ENCODE data around the gene ZNF507.

ZNF507 gene

GRCh38 chr19:32349724-32350470, 4.5 kb downstream of the ZNF507 start:
- DNase-seq, result no peak
- Histone ChIP-seq H3K4me3 (no peak overlapping the region), H3K36me3 (peaks cover 20 to 32% (median 31%) of the 10 kb centered on the region in 3 donors), H3K27me3 (no peaks in the 10 kb centered on the region), H3K9me3 (no peaks in the 10 kb centered on the region), H3K27ac (peak overlapping the region; percentile 76 to 83), H3K4me1 (peaks cover 0 to 66% (median 36%) of the 10 kb centered on the region in 4 donors)
- TF ChIP-seq, protein P1, sequence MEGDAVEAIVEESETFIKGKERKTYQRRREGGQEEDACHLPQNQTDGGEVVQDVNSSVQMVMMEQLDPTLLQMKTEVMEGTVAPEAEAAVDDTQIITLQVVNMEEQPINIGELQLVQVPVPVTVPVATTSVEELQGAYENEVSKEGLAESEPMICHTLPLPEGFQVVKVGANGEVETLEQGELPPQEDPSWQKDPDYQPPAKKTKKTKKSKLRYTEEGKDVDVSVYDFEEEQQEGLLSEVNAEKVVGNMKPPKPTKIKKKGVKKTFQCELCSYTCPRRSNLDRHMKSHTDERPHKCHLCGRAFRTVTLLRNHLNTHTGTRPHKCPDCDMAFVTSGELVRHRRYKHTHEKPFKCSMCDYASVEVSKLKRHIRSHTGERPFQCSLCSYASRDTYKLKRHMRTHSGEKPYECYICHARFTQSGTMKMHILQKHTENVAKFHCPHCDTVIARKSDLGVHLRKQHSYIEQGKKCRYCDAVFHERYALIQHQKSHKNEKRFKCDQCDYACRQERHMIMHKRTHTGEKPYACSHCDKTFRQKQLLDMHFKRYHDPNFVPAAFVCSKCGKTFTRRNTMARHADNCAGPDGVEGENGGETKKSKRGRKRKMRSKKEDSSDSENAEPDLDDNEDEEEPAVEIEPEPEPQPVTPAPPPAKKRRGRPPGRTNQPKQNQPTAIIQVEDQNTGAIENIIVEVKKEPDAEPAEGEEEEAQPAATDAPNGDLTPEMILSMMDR (IDR thresholded peaks at IDR 0.05), result no peak
- intact Hi-C loops (cut with DNase I; ENCODE audit: low total_unique reads), result loop anchor here (10.0 kb wide), 1 partner anchor 325 kb away; the partner anchor contains the start of genes ANKRD27 and RGS9BP

GRCh38 chr19:32350471-32350865, 5.1 kb downstream of the ZNF507 start:
- Histone ChIP-seq H3K27me3 (no peaks in the 10 kb centered on the region), H3K4me3 (no peak overlapping the region), H3K4me1 (peaks cover 0 to 66% (median 36%) of the 10 kb centered on the region in 4 donors), H3K36me3 (peaks cover 26 to 37% (median 34%) of the 10 kb centered on the region in 3 donors), H3K9me3 (no peaks in the 10 kb centered on the region), H3K27ac (peak overlapping the region; percentile 76 to 83)
- intact Hi-C loops (cut with DNase I; ENCODE audit: low total_unique reads), result no loop called here
- TF ChIP-seq, protein P1 (IDR thresholded peaks at IDR 0.05), result no peak
- DNase-seq, result no peak

DNA sequence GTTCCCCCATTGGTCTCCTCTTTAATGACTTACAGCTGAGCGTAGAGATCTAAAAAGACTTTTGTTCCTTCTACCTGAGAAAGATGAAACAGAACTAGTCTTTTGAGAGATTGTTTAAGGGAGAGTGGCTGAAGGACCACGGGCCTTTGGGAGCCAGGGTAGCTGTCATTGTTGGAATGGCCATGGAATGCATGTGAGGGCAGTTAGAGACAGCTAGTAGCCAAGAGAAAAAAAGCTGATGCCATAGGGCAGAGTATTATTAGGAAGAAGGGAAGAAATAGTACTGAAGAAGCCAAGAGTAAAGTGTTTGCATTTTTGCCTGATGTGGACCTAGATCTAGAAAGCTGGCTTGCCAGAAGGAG, 5.6 kb downstream of the ZNF507 start:
- peaks cover 0 to 70% (median 36%) of the 10 kb centered on the region in 4 donors for H3K4me1 ChIP-seq
- peaks cover 28 to 42% (median 39%) of the 10 kb centered on the region in 3 donors for H3K36me3 ChIP-seq
- peak overlapping the region; percentile 76 to 83 for H3K27ac ChIP-seq
- no peaks in the 10 kb centered on the region for H3K9me3 ChIP-seq
- peak overlapping the region in 1 of 2 donors; percentile 10 for H3K4me3 ChIP-seq
- H3K27me3 ChIP-seq, result no peaks in the 10 kb centered on the region
- TF ChIP-seq, protein P1 (IDR thresholded peaks at IDR 0.05), result no peak
- intact Hi-C loops (cut with DNase I; ENCODE audit: low total_unique reads), result no loop called here
- no peak for DNase-seq

- no peaks in the 10 kb centered on the region for H3K9me3 ChIP-seq
- TF ChIP-seq, protein P1 (IDR thresholded peaks at IDR 0.05), result no peak
- intact Hi-C loops (cut with DNase I; ENCODE audit: low total_unique reads), result no loop called here
- H3K27ac ChIP-seq, result peak overlapping the region; percentile 76 to 83
- H3K4me1 ChIP-seq, result peaks cover 0 to 62% (median 30%) of the 10 kb centered on the region in 4 donors
- DNase-seq, result no peak
- peaks cover 37 to 55% (median 51%) of the 10 kb centered on the region in 3 donors for H3K36me3 ChIP-seq
- H3K4me3 ChIP-seq, result no peak overlapping the region
- H3K27me3 ChIP-seq, result no peaks in the 10 kb centered on the region
These were observed 6.8 kb downstream of the ZNF507 start for GRCh38 chr19:32352241-32352630.

DNA sequence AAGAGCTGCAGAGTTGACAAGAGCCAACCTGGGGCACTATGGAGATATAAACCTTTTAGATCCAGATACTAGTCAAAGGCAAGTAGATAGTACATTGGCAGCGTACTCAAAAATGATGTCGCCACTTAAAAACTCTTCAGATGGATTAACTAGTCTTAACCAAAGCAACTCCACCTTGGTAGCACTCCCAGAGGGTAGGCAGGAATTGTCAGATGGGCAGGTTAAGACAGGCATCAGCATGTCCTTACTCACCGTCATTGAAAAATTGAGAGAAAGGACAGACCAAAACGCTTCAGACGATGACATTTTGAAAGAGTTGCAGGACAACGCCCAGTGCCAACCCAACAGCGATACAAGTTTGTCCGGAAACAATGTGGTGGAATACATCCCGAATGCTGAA, 8.9 kb downstream of the ZNF507 start:
- Histone ChIP-seq H3K4me3 (no peak overlapping the region), H3K36me3 (peaks cover 48 to 65% (median 55%) of the 10 kb centered on the region in 3 donors)
- intact Hi-C loops (cut with DNase I; ENCODE audit: low total_unique reads), result no loop called here

More for the DNA sequence above, 8.9 kb downstream of the ZNF507 start:
- no peaks in the 10 kb centered on the region for H3K27me3 ChIP-seq
- no peaks in the 10 kb centered on the region for H3K9me3 ChIP-seq
- DNase-seq, result no peak
- H3K4me1 ChIP-seq, result peaks cover 0 to 43% (median 18%) of the 10 kb centered on the region in 4 donors
- TF ChIP-seq, protein P1 (IDR thresholded peaks at IDR 0.05), result no peak
- H3K27ac ChIP-seq, result no peak overlapping the region
